ENCODE measurements around the gene ZNF521. TPM values are rescaled to one million over a fixed set of nuclear protein-coding genes. Genes with fewer than 3 reads are reported as not detected.

Gene ZNF521
- total RNA-seq, 2 experiments from 2014 or later = 0.85 to 2.8 TPM

DNA sequence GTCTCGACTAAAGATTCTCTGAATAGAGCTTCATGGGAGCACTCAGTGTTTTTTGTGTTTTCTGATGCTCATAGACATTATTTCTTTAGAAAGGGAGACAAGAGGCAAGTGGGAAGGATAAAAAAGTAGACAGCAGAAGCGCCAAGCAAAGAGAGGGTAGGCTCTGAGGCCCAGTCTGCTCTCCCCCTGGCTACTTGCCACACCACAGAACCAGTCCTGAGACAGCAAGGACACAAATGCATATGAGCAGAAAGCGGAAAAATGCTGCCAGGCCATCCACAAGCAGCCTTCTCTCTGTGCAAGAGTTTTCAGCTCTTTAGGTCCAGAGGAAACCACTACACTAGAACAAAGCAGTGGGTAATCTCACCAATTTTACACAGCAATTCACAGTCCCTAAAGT lies 285.4 kb downstream of the ZNF521 start:
- no TSS peak for BruUV-seq (replicated peaks)
- TF ChIP-seq EZH2phosphoT487 (IDR thresholded peaks at IDR 0.05; ENCODE audit: borderline replicate concordance, low read depth, low read length) = no peak
- TF ChIP-seq, protein P1, sequence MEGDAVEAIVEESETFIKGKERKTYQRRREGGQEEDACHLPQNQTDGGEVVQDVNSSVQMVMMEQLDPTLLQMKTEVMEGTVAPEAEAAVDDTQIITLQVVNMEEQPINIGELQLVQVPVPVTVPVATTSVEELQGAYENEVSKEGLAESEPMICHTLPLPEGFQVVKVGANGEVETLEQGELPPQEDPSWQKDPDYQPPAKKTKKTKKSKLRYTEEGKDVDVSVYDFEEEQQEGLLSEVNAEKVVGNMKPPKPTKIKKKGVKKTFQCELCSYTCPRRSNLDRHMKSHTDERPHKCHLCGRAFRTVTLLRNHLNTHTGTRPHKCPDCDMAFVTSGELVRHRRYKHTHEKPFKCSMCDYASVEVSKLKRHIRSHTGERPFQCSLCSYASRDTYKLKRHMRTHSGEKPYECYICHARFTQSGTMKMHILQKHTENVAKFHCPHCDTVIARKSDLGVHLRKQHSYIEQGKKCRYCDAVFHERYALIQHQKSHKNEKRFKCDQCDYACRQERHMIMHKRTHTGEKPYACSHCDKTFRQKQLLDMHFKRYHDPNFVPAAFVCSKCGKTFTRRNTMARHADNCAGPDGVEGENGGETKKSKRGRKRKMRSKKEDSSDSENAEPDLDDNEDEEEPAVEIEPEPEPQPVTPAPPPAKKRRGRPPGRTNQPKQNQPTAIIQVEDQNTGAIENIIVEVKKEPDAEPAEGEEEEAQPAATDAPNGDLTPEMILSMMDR (conservative IDR thresholded peaks at IDR 0.05; ENCODE audit: low read length) = no peak
- H4K20me1 ChIP-seq (ENCODE audit: insufficient read depth, low read length) = no peaks in the 10 kb centered on the region
- no peak overlapping the region for H2AFZ ChIP-seq (ENCODE audit: low read length)
- H3K9me3 ChIP-seq (ENCODE audit: low read length) = no peaks in the 10 kb centered on the region
- H3K9me2 ChIP-seq (ENCODE audit: insufficient read depth, low read length) = no peaks in the 10 kb centered on the region
- no peaks in the 10 kb centered on the region for H3K36me3 ChIP-seq (ENCODE audit: insufficient read depth, low read length)
- no peaks in the 10 kb centered on the region for H3K79me2 ChIP-seq (ENCODE audit: insufficient read depth, low read depth, low read length)
- no peak for DNase-seq (ENCODE audit: low spot score)
- intact Hi-C loops (cut with micrococcal nuclease; ENCODE audit: unreplicated experiment) = loop anchor here (5.0 kb wide), 1 partner anchor 51 kb away; no protein-coding TSS in a partner anchor
- no peak overlapping the region for H3K4me2 ChIP-seq (ENCODE audit: low read length)
- H3K4me3 ChIP-seq (ENCODE audit: low read depth, low read length, poor library complexity, severe bottlenecking) = no peak overlapping the region
- CTCF ChIA-PET (ENCODE audit: unreplicated experiment) = no interaction called here
- no peaks in the 10 kb centered on the region for H3K4me1 ChIP-seq (ENCODE audit: insufficient read depth, low read length, poor library complexity, severe bottlenecking)
- POLR2A ChIA-PET = interaction anchor here (0.5 kb wide), 1 partner anchor 138 kb away, joined by 3 read pairs; no protein-coding TSS in a partner anchor
- H3K27ac ChIP-seq (ENCODE audit: low read depth, low read length, poor library complexity, severe bottlenecking) = no peak overlapping the region

GRCh38 chr18:25062720-25063119 lies 289.2 kb downstream of the ZNF521 start:
- ChIA-PET CTCF (ENCODE audit: unreplicated experiment) (no interaction called here), POLR2A (no interaction called here)
- H3K4me3 ChIP-seq (ENCODE audit: low read depth, low read length, poor library complexity, severe bottlenecking) = no peak overlapping the region
- H4K20me1 ChIP-seq (ENCODE audit: insufficient read depth, low read length) = no peaks in the 10 kb centered on the region
- no peaks in the 10 kb centered on the region for H3K79me2 ChIP-seq (ENCODE audit: insufficient read depth, low read depth, low read length)
- H3K4me2 ChIP-seq (ENCODE audit: low read length) = no peak overlapping the region
- no peaks in the 10 kb centered on the region for H3K4me1 ChIP-seq (ENCODE audit: insufficient read depth, low read length, poor library complexity, severe bottlenecking)
- no peaks in the 10 kb centered on the region for H3K9me2 ChIP-seq (ENCODE audit: insufficient read depth, low read length)
- TF ChIP-seq, protein P1 (conservative IDR thresholded peaks at IDR 0.05; ENCODE audit: low read length) = peak; percentile 62
- TF ChIP-seq EZH2phosphoT487 (IDR thresholded peaks at IDR 0.05; ENCODE audit: borderline replicate concordance, low read depth, low read length) = no peak
- H3K36me3 ChIP-seq (ENCODE audit: insufficient read depth, low read length) = no peaks in the 10 kb centered on the region
- no peaks in the 10 kb centered on the region for H3K9me3 ChIP-seq (ENCODE audit: low read length)
- H3K27ac ChIP-seq (ENCODE audit: low read depth, low read length, poor library complexity, severe bottlenecking) = no peak overlapping the region
- no TSS peak for BruUV-seq (replicated peaks)
- no peak overlapping the region for H2AFZ ChIP-seq (ENCODE audit: low read length)
- intact Hi-C loops (cut with micrococcal nuclease; ENCODE audit: unreplicated experiment) = no loop called here
- peak; percentile 33 for DNase-seq (ENCODE audit: low spot score)

GRCh38 chr18:25061395-25061794 lies 290.6 kb downstream of the ZNF521 start:
- no peak overlapping the region for H3K4me2 ChIP-seq (ENCODE audit: low read length)
- H3K9me3 ChIP-seq (ENCODE audit: low read length) = no peaks in the 10 kb centered on the region
- H2AFZ ChIP-seq (ENCODE audit: low read length) = no peak overlapping the region
- no peaks in the 10 kb centered on the region for H3K79me2 ChIP-seq (ENCODE audit: insufficient read depth, low read depth, low read length)
- DNase-seq (ENCODE audit: low spot score) = no peak
- TF ChIP-seq EZH2phosphoT487 (IDR thresholded peaks at IDR 0.05; ENCODE audit: borderline replicate concordance, low read depth, low read length) = no peak
- TF ChIP-seq, protein P1 (conservative IDR thresholded peaks at IDR 0.05; ENCODE audit: low read length) = no peak
- no TSS peak for BruUV-seq (replicated peaks)
- H3K4me1 ChIP-seq (ENCODE audit: insufficient read depth, low read length, poor library complexity, severe bottlenecking) = no peaks in the 10 kb centered on the region
- no peaks in the 10 kb centered on the region for H4K20me1 ChIP-seq (ENCODE audit: insufficient read depth, low read length)
- no peaks in the 10 kb centered on the region for H3K36me3 ChIP-seq (ENCODE audit: insufficient read depth, low read length)
- H3K4me3 ChIP-seq (ENCODE audit: low read depth, low read length, poor library complexity, severe bottlenecking) = no peak overlapping the region
- POLR2A ChIA-PET = interaction anchor here (0.6 to 1.0 kb wide), 2 partner anchors 31 to 212 kb away, joined by 3 to 5 read pairs; no protein-coding TSS in a partner anchor
- CTCF ChIA-PET (ENCODE audit: unreplicated experiment) = no interaction called here
- intact Hi-C loops (cut with micrococcal nuclease; ENCODE audit: unreplicated experiment) = no loop called here
- no peaks in the 10 kb centered on the region for H3K9me2 ChIP-seq (ENCODE audit: insufficient read depth, low read length)
- no peak overlapping the region for H3K27ac ChIP-seq (ENCODE audit: low read depth, low read length, poor library complexity, severe bottlenecking)

Measured in OCI-LY7 (cell line).